NB4 (cell line): ENCODE results near the gene RBP2.

ENCODE experiments used
- MAX ChIP-seq: IDR thresholded peaks from 2 replicates; pipeline ENCODE4 v1.6.1; 2011; ENCODE audit warnings: low read depth, low read length
- MYC ChIP-seq: IDR thresholded peaks from 2 replicates; pipeline ENCODE4 v1.6.1; 2011; ENCODE audit warnings: low read depth, low read length
- POLR2A ChIP-seq: IDR thresholded peaks from 2 replicates; pipeline ENCODE4 v1.6.1; 2011; ENCODE audit warnings: mild to moderate bottlenecking; ENCODE audit not compliant: insufficient read length; ENCODE audit errors: extremely low read depth
- TF ChIP-seq, protein P1 (sequence below): IDR thresholded peaks from one replicate; pipeline ENCODE4 v1.5.1; 2012; ENCODE audit warnings: low read depth, low read length

DNA sequence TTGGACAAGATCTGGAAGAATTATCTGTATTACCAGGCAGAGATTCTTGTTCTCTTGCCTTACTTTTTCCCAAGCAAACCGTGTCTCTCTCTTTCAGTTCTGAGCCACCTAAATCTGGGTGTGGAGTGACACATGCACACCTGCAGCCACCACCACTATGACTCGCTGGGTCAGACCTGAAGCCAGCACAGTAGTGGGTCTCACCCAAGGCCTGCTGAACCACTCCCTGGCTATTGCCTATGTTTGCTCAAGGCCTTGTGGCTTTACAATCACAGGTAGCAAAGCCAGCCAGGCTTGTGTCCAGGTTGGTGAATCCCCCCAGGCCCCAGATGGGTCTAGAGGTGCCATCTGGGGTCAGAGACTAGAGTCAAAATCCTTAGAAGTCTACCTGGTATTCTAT, 58.2 kb downstream of the RBP2 start:
- TF ChIP-seq, protein P1, sequence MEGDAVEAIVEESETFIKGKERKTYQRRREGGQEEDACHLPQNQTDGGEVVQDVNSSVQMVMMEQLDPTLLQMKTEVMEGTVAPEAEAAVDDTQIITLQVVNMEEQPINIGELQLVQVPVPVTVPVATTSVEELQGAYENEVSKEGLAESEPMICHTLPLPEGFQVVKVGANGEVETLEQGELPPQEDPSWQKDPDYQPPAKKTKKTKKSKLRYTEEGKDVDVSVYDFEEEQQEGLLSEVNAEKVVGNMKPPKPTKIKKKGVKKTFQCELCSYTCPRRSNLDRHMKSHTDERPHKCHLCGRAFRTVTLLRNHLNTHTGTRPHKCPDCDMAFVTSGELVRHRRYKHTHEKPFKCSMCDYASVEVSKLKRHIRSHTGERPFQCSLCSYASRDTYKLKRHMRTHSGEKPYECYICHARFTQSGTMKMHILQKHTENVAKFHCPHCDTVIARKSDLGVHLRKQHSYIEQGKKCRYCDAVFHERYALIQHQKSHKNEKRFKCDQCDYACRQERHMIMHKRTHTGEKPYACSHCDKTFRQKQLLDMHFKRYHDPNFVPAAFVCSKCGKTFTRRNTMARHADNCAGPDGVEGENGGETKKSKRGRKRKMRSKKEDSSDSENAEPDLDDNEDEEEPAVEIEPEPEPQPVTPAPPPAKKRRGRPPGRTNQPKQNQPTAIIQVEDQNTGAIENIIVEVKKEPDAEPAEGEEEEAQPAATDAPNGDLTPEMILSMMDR: no peak
- TF ChIP-seq POLR2A (no peak), MAX (no peak), MYC (no peak)
